C1 segment of cervical spinal cord (tissue), 14 donors: Measurements from ENCODE around the gene CTDNEP1.

Experiments used
- DNase-seq, 14 donors: peaks; one replicate each; lab custom pipeline; 2025; lab: John Stamatoyannopoulos, UW

Gene CTDNEP1

DNA sequence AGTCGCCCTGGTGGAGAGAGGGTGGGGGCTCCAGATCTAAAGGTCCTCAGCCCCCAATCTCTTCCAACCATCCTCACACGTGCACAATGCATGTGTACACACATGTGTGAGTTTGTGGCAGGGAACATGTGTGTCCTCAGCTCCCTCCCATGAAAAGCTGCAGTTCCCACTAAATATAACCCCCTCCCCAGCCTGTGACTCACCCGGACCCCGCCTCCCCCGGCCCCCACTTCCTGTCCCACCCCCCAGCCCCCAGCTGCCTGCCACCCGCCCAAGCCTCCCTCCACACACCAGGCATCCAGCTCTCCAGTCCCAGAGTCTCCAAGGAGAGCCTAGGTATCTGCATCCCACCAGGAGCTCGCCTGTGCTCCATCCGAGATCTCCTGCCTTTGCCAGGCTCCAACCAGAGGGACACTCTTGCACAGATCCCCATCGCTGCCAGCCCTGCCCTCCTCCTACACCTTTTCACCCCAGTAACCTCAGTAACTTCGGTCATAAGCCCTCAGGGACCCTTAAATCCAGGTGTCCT is 35.8 kb downstream of the CTDNEP1 start:
- DNase-seq = no peak

DNA sequence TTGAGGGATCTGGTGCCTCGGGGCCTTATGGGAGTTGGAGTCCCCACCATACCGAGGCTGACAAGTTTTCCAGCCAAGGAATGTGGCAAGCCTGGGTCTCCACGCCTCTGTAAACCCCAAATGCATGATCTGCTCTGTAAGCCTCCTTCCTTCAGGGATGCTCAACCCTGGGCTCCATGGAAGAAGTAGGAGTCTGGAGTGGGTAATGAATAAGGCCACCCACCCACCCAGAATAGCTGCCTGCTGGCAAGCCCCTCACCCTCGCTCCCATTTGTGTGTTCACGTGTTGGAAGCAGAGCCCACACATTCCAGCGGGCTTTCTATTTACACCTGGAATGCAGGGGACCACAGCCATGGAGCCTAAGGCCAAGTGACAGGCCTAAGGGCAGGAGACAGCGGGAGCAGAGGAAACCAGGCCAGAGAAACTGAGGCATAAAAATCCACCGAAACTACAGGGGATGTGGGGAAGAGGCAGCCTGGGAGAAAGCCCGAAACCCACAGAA is 36.3 kb downstream of the CTDNEP1 start:
- DNase-seq = no peak

DNA sequence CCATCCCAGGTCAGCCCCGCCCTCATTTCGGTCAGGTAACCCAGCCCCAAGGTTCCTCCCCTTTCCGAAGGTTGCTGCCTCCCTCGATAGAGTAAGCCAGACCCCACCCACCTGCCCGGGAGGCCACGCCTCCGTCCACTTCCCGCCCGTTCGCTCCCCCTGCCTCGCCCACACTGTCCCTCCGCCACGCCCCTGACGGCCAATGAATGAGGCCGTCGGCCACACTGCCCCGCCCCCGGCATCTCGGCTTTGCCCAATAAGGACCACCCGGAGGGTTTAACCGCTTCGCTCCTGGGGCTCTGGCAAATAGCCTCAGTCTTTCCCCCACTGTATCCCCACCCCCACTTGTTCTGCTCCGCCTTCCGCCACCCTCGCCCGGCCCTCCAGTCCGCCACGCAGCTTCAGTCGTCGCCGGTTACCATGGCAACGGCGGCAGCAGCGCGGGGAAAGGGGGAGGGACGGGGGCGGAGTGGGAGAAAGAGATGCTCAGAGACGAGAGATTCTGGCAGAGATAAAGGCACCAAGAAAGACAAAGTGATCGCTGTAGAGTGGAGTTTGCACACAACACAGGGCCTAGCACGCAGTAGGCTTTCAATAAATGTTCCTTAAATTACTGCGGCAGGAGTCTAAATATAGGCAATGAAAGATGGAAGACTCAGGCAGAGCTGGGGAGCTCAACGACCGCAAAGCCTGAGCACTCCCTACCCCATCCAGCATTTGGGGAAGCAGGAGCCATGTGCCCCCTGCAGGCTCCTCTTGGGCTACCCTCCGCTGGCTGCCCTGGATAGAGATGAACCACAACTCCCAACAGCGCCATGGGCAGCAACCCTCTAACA is 37.0 kb downstream of the CTDNEP1 start:
- DNase-seq = peak; percentile 66 to 97 (median 92)

DNA sequence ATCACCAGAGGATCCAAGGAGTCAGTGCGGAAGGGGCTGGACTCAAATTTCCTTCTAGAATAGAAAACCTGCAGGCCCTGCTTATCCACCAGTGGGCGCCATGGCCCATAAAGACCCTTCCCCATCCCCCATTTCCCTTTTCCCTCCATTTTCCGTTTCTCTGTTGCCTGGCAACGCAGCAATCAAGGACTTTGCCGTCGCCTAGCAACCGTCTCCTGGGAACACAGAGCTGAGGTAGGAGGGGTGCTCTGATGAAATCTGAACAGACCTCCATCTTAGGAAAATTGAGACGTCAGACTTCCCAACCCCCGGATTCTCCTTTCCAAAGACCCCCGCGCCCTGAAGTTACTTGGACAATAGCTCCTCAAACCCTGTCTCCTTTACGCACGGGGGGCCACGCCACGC is 37.6 kb downstream of the CTDNEP1 start:
- DNase-seq = peak in 5 of 14 donors; percentile 49 to 80 (median 62)

DNA sequence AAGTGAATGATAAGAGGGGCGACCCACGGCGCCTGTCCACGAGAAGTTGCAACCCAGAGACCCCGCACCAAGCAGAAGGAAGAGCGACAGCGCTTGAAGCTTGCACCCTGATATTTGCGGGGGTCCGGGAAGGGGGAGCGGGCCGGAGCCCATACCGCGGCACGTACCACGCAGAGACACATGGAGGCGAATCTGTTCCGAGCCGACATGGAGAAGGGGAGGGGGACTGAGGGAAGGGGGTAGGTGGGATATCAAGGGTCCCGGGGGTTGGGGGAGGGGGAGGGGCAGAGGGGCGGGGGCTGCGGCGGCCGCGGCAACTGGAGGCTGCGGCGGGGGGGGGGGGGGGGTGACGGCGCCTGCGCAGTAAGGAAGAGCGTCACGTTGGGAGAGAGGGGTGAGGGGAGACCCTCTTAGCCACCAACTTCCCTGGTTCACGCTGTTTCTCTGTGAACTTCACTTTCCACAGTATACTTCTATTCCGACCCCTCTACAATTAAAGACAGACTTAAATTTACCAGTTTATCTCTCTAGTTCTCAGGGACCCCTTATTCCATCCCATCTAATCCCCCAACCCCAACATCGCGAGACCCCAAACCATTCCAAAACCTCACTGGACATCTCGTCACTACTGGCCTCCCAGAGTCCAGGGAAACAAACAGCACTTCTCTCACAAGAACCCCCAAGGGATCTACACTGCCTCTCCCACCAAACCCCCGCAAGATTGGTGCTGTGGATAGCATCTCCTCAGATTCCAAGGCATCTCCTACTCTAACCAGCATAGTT is 39.9 kb downstream of the CTDNEP1 start:
- peak in 1 of 14 donors; percentile 16 for DNase-seq

DNA sequence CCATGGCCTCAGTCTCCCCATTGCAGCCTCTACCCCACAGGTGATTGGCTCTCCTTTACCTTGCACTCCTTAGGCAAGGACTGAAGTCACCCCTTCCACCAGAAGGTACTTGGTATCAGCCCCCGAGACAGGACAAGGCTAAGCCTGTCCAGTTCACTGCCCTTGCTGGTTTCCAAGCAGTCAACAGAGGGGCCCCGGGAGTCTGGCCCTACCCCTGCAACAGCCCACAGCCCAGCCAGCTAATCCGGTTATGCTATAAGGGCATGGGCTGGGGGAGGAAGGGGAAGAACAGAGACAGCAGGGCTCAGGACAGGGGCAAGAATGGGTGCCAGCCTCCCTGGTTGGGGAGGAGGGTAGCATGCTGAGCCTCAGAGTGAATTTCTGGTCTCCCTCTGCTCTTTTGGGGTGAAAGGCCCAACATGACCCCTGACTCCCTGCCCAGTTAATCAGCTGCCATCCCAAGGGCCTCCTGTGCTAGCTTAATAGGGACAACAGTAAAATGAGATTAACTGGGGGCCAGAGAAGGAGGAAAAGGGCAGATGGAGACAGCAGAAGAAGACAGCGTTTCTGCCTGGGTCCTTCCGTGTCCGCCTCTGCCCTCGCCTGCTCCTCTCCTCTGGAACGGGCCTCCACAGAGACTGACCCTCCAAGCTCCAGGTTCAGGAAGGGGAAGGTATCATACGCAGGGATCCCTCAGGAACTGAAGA is 42.6 kb downstream of the CTDNEP1 start:
- no peak for DNase-seq

DNA sequence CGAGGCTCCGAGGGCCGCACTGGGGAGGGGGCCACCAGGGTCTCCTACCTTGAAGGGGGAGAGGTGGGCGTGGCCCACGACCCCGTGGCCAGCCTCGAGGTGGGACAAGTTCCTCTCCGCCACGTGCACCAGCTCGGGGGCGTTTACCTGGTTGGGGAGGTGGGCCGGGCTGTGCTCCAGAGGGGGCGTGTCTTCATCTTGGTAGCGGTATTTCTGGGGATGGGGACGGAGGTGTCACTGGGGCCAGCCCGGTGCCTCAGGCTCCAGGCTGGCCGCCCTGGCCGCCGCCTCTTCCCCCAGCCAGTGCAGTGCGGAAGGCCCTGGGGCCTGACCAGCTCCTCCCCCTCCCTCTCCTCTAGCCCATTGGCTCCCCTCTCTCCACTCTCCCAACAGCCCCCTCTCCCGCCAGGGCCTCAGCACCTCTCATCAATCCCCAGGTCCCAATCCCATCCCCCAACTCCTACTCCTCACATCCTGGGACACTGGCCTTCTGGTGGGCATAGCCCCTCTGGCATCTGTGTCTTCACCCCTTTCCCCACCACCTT is 43.4 kb downstream of the CTDNEP1 start:
- peak in 1 of 14 donors; percentile 33 for DNase-seq

DNA sequence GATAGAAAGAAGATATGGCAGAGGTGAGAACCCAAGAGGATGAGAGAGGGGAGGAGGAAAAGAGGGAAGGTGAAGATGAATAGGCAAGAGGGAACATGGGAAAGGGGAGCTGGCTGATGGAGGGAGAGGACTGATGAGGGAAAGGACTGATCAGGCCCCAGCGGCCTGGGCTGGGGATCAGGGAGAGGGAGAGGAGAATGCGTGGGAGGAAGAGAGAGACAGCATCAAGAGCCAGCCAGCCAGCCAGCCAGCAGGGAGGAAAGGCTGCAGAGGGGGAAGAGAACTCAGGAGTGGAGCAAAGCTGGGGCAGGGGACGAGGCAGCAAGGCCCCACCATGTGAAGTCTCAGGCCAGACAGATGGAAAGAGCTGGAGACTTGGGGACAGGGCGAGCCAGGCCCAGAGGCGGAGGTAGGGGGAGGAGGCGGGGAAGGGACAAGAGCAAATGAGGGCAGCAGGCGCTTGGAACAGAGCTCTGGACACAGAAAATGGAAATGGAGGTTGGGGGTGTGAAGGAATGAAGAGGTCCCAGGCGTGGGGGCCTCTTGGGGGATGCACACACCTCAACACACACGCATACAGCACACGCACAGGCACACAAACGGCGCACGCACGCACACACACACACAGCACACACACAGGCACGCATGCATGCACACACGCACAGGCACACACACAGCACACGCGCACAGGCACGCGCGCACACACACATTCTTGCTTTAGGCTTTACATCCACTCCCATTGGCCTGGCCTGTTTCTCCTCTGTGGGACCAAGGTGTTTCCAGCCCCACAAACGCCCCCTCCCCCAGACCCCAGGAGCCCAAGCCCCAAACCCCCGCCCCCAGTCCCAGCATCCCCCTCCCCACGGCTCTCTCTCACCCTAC is 44.2 kb downstream of the CTDNEP1 start:
- peak in 1 of 14 donors; percentile 56 for DNase-seq

DNA sequence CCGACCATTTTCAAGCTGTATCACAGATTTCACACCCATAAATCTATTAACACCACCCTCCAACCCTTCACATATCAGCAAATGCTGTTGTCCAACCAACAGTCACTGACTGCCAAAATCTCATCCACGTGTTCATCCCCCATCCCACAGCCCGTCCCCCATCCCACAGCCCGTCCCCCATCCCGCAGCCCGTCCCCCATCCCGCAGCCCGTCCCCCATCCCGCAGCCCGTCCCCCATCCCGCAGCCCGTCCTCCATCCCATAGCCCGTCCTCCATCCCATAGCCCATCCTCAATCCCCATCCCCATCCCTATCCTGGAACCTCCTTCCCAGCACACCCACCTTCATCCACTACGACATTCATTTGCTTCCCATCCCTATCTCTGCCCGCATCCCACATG is 46.0 kb downstream of the CTDNEP1 start:
- DNase-seq = no peak

DNA sequence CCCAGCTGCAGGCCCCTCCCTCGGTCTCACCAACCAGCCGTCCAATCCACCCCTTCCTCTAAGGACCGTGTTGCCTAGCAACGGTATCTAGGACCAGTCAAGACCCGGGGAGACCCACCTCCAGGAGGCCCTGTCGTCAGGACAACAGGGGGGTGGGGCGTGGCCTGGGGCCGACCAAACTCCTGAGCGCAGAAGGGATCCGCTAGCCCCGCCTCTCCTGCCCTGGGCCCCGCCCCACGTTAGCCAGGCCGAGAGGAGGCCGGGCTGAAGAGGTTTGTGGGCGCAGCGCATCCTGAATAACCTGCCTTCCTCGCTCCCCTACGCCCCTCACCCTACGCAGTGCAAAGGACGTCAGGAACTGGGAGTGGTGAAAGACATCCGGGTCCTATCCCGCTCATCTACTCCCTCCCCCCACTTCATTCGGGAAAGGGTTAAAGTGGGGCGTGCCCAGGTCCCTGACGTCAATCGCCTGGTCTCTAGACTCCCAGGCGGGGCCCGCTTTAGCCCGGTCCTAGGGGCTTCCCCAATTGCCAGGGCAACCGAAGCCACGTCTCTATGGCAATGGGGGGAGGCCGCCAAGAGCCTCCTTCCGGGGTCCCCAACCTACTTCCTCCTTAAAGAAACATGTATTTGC is 46.6 kb downstream of the CTDNEP1 start:
- peak; percentile 12 to 95 (median 76) for DNase-seq

DNA sequence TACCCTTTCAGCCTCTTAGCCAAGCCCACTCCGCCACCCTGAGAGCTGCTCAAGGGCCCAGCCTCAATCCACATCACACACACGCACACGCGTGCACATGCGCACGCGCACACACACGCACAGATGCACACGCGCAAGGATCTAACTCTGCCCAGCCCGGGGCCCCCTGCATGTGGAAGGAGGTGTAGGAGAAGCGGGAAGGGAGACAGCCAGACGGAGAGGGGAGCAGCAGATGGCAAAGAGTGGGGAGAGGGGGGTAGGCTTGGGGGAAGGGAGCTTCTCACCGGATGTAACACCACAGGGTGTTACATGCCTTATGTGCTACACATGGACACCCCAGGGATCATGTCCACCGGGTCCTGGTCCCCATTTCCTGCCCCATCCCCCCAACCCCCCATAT is 47.2 kb downstream of the CTDNEP1 start:
- DNase-seq = peak in 1 of 14 donors; percentile 71

DNA sequence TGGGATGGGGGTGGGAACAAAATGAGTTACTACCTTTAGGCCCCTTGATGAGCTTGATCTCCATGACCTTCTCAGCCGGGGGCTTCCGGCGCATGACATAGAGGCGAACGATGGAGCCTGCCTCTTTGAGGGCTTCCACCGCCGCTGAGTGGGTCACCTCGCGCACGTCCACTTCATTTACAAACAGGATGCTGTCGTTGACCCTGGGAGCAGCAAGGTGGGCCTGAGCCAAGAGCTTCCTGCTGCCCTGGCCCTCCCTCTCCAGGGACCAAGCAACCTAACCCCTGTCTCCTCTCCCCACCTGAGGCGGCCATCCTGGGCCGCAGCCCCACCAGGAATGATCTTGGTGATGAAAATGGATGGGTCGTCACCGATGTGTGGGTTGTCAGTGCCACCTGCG is 48.1 kb downstream of the CTDNEP1 start:
- no peak for DNase-seq

DNA sequence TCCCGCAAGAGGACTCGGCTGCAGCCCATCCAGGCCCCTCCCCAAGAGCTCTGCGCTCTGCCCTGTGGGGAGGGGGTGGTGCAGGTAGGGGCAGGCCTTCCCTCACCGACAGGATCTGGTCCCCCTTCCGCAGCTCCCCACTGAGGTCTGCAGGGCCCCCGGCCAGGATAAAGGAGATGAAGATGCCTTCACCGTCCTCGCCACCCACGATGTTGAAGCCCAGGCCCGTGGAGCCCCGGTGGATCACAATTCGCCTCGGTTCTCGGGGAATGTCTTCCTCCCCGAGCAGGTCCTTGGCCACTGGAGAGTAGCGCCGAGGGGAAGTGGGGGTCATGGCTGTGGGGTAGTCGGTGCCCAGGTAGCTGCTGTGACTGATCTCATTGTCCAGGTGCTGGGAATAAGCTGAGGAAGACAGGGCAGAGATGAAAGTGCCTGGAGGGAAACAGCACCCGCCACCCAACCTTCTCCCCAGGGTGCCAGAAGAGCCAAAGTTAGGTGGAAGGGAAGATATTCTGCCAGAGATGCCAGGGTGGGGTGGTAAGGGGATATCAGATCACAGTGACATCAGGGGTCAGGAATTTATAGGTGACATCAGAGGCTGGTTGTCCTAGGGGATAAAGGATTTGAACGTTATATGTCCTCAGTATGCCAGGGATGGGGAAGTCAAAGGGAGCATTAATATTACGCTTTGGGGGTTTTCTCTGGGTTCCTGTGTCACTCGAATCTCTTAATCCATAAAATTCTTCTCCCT is 54.7 kb downstream of the CTDNEP1 start:
- DNase-seq = no peak

DNA sequence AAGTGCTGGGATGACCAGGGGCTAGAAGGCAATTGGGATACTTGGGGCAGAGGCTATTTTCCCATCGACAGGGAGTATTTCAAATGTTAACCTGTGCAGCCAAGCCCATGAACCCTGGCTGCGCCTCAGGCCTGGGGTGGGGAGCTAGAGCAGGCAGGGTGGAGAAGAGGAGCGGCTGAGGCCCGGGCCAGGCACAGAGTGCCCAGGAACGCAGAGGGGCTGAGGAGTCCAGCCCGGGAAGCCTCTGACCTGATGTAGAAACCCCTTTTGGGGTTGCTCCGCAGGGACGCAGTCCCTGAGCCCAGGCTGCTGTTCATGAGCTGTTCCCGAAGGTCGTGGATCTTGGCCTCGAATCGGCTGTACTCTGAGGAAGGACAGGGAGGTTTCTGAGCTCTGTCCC is 55.6 kb downstream of the CTDNEP1 start:
- no peak for DNase-seq
